Activated T-helper 1 cell treated with anti-CD3 and anti-CD28 coated beads, Interleukin-2, amount 50 U/mL, for 16 hours (primary cell): Measurements from ENCODE around the gene TMEM42.

Experiments
- DNase-seq, 2 donors: peaks; one replicate each; pipeline ENCODE4 v3.0.0-alpha.2; 2020; ENCODE audit warnings: low read depth in 1 of 2, low spot score in 1 of 2

Gene TMEM42

GRCh38 chr3:44874308-44874707 is 12.6 kb downstream of the TMEM42 start, which contains the start of gene TGM4:
TSS of gene TGM4 (plus strand) at chr3:44874608. CDS start at chr3:44874679, 71 bp downstream.
- no peak for DNase-seq

- DNase-seq: no peak
Measured at GRCh38 chr3:44875596-44875995, 13.9 kb downstream of the TMEM42 start.

GRCh38 chr3:44877333-44877732 is 15.6 kb downstream of the TMEM42 start:
- DNase-seq: no peak

- no peak for DNase-seq
Measured at GRCh38 chr3:44880284-44880683, 18.6 kb downstream of the TMEM42 start.

- DNase-seq: no peak
Measured at GRCh38 chr3:44883213-44883955, 21.7 kb downstream of the TMEM42 start.

- DNase-seq: no peak
Measured at GRCh38 chr3:44883999-44884431, 22.3 kb downstream of the TMEM42 start.

- DNase-seq: no peak
Measured at GRCh38 chr3:44885618-44886017, 23.9 kb downstream of the TMEM42 start.

- no peak for DNase-seq
Measured at GRCh38 chr3:44886561-44886960, 24.8 kb downstream of the TMEM42 start.

- DNase-seq: no peak
Measured at GRCh38 chr3:44887101-44887500, 25.4 kb downstream of the TMEM42 start.

- no peak for DNase-seq
Measured at GRCh38 chr3:44890258-44890657, 28.5 kb downstream of the TMEM42 start.

GRCh38 chr3:44890852-44891251 is 29.1 kb downstream of the TMEM42 start:
- no peak for DNase-seq

GRCh38 chr3:44892689-44893088 is 31.0 kb downstream of the TMEM42 start:
- no peak for DNase-seq

GRCh38 chr3:44893097-44893496 is 31.4 kb downstream of the TMEM42 start:
- no peak for DNase-seq

GRCh38 chr3:44894485-44894884 is 32.8 kb downstream of the TMEM42 start:
- no peak for DNase-seq

GRCh38 chr3:44896440-44896839 is 34.7 kb downstream of the TMEM42 start:
- DNase-seq: no peak

- DNase-seq: no peak
Measured at GRCh38 chr3:44899683-44900367, 38.1 kb downstream of the TMEM42 start.

GRCh38 chr3:44902628-44903027 is 40.9 kb downstream of the TMEM42 start:
- no peak for DNase-seq

GRCh38 chr3:44903314-44903713 is 41.6 kb downstream of the TMEM42 start:
- no peak for DNase-seq

GRCh38 chr3:44903751-44904150 is 42.0 kb downstream of the TMEM42 start:
- DNase-seq: no peak

GRCh38 chr3:44905446-44906157 is 43.9 kb downstream of the TMEM42 start:
- DNase-seq: no peak

GRCh38 chr3:44906997-44907396 is 45.3 kb downstream of the TMEM42 start:
- DNase-seq: no peak

- no peak for DNase-seq
Measured at GRCh38 chr3:44907612-44908011, 45.9 kb downstream of the TMEM42 start.
